H54 (cell line): ENCODE measurements around the gene DNAJB6.

ENCODE experiments used
- DNase-seq: peaks from one replicate; pipeline ENCODE4 v3.0.0; 2011; ENCODE audit warnings: low spot score, mixed read lengths; ENCODE audit not compliant: insufficient read length
- FAIRE-seq: peaks from 3 replicates; lab custom pipeline; 2011; peaks lifted over from hg19 to GRCh38; lab: Jason Lieb, UNC
- POLR2A ChIP-seq: IDR thresholded peaks from 2 replicates; pipeline ENCODE4 v1.6.1; 2011; ENCODE audit warnings: low read depth, mild to moderate bottlenecking, low read length

DNAJB6 gene

DNA sequence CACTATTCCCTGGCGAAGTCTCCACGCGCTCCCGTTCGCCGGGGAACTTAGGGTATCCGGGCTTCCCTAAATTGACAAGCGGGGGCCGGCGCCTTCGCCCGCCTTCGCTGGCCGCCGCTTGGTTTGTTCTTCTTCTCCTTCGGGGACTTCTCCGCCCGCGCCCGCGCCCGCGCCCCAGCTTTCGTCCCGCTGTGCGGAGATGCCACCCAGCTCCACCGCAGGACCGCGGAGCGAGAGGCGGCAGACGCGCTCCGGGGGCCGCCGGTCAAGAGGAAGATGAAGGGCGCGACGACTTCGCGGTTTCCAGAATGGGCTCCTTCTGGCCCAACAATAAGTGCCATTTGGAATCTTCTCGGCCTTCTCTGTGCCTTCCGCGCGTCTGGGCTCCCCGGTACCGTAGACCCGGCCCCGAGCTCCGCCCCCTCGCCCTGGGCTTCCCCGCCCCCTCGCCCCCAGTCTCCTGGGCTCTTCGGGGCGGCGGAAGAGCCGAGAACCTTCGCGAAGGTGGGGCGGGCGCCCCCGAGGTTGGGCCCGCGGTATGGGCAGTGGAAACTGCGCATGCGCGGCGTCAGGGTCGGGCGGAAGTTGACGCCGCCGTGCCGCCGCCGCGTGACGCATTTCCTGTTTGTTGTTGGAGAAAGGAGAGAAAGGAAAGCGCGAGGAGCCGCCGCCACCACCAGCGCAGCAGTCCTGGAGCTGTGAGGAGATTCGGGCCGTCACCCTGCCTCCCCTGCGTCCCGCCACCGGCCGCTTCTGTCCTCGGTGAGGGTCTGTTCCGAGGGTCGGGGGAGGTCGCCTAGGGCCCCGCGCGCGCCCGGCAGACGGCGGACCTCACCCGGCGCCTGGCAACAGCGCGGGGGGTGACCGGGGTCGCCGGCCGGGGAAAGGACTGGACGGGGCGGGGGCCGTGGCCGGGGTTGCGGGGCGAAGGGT is at the start of gene DNAJB6:
DNAJB6 (plus strand) TSS at position 622 of the 933 bp plus-strand sequence. CDS start 21,569 bp downstream, outside the sequence.
- peak; percentile 50; the same call in 1 of the 2 replicates for TF ChIP-seq POLR2A
- FAIRE-seq (no peak), DNase-seq (peak; percentile 81)

DNA sequence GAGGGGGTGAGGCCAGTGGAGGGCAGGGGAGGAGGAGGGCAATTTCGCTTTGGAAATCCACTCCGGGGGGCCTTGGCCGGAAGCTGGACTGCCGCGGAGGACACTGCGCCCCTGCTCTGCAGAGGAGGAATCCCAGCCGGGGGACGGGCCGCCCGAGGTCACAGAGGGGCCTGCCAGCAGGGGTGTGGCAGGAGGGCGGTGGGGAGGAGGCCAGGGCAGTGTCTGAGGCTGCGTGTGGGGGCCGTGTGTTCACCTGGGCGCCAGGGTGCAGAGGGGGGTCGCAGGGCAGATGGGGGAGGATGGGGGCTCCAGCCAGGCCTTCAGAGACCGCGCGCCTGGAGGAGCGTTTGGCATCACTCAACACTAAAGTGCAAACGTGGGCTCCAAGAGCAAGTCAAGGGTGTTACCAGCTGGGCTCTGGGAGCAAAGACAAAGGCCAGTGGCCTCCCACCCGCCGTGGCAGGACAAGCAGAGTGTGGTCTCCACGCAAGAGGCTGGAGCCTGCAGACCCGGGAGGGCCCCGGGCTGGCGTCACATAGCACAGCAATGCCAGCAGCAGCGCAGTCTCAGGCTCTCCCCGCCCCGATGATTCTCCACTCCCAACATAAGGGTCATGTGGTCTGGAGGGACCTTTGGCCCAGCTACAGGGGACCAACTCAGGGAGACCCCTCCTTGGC is 45.3 kb upstream of the DNAJB6 start:
- FAIRE-seq (no peak), DNase-seq (no peak)
- TF ChIP-seq POLR2A, result no peak

DNA sequence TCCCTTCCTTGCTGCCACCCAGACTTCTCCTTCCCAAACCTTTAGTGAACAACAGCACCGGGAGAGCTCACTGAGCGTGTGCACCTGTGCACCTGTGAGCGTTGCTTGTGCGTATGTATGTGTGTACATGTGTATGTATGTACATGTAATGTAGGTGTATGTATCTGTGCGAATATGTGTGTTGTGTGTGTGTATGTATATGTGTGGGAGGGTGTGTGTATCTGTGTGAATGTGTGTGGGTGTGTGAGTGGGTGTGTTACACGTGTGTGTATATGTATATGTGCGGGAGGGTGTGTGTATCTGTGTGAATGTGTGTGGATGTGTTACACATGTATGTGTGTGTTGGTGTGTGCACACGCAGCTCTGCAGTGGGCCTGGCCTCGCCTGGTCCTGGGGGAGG is 44.5 kb upstream of the DNAJB6 start:
- FAIRE-seq (no peak), DNase-seq (no peak)
- TF ChIP-seq POLR2A, result no peak

DNA sequence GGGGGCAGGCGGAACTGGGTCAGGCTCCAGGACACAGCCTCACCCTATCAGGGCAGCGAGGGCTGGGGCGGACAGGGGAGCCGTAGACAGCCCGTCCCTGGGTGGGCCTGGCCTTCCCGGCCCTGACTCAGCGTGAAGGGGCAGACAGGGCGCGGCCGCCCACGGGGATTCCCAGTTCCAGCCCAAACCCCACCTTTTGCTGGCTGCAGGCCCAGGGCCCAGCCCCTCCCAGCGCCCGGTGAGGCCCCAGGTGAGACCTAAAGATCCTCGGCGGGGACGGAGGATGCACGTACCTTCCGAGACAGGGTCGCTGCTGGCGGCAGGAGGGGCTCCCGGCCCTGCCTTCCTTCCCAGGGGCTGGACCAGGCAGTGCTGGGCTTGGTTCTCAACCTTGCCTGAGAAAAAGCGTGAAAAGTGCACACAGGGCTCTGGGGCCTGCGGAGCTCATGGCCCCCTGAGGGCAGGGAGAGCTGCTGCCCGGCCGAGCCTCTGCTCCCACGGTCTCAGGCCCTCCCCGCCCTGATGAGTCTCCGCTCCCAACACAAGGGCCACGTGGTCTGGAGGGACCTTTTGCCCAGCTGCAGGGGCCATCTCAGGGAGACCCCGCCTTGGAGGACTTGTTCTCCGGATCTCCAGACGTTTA is 43.9 kb upstream of the DNAJB6 start:
- no peak for FAIRE-seq
- DNase-seq, result no peak
- TF ChIP-seq POLR2A, result no peak

DNA sequence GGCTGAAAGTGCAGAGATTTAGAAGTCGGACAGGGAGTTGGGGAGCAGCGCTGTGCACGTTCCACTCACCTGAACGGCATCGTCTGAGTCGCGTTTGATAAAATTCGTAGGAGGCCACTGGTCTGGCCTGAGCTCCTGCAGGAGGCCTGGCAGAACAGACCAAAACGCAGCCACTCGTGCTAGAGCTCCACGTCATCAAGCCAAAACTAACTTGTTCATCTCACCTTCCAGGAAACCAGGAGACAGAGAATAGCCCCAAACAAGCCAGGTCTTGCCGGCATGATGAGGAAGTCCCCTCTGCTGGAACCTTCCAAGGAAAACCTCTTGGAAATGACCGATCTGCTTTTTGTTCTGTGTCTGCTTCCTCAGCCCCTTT is 43.4 kb upstream of the DNAJB6 start:
- FAIRE-seq (no peak), DNase-seq (no peak)
- TF ChIP-seq POLR2A, result no peak

GRCh38 chr7:157294773-157295172 is 42.0 kb upstream of the DNAJB6 start:
- no peak for TF ChIP-seq POLR2A
- DNase-seq, result no peak
- no peak for FAIRE-seq

- no peak for TF ChIP-seq POLR2A
- FAIRE-seq, result no peak
- no peak for DNase-seq
Measured at GRCh38 chr7:157295338-157295737, 41.5 kb upstream of the DNAJB6 start.

DNA sequence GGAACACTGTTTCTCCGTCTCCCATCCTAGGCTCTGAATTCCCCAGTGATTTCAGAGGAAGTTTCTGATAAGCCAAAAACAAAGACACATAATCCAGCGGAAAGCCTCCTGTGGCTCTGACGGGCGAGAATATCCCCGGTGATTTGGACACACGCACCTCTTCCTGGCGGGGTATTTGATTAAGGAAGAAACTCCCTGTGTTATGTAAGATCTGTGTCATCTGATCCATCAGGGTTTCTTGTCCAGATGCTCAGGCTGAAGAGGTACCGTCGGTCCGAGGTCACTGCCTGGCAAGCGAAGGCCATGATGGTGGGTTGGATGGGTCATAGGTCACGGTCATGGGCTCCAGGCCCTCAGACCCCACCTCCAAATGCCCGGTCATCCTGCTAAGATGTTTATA is 39.6 kb upstream of the DNAJB6 start:
- TF ChIP-seq POLR2A, result no peak
- no peak for FAIRE-seq

DNA sequence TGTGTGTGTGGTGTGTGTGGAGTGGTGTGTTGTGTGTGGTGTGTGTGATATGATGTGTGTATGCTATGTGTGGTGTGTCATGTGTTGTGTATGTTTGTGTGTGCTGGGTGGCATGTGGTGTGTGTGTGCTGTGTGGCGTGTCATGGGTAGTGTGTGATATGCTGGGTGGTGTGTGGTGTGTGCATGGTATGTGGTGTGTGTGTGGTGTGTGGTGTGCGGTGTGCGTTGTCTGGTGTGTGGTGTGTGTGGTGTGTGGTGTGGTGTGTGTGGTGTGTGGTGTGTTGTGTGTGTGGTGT is 37.5 kb upstream of the DNAJB6 start:
- FAIRE-seq, result no peak
- TF ChIP-seq POLR2A, result no peak
- no peak for DNase-seq

More for the DNA sequence above, 39.6 kb upstream of the DNAJB6 start:
- no peak for DNase-seq

- FAIRE-seq (no peak), DNase-seq (peak; percentile 77)
- TF ChIP-seq POLR2A, result no peak; the same call in 1 of the 2 replicates
Measured at GRCh38 chr7:157299613-157300368, 37.0 kb upstream of the DNAJB6 start.

DNA sequence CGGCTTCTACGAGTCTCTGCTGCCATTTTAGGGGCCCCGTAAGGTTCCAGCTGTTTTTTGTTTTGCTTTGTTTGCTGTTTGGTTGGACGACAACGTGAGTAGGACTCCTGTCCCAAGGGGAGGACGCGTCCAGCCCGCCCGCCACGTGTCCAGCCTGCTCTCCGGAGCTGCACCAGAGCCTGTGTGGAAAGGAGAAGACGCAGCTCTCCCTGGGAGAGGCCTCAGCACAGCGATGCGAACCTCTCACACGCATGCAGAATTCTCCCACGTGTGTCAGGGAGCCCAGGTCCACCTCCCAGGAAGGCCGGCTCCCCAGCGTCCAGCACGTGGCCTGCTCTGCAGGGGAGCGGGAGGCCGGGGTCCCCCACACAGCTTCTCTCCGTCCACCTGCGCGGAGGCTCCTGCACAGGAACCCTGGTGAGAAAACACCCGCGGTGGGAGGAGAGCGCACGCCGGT is 36.4 kb upstream of the DNAJB6 start:
- no peak for TF ChIP-seq POLR2A
- FAIRE-seq (no peak), DNase-seq (no peak)

DNA sequence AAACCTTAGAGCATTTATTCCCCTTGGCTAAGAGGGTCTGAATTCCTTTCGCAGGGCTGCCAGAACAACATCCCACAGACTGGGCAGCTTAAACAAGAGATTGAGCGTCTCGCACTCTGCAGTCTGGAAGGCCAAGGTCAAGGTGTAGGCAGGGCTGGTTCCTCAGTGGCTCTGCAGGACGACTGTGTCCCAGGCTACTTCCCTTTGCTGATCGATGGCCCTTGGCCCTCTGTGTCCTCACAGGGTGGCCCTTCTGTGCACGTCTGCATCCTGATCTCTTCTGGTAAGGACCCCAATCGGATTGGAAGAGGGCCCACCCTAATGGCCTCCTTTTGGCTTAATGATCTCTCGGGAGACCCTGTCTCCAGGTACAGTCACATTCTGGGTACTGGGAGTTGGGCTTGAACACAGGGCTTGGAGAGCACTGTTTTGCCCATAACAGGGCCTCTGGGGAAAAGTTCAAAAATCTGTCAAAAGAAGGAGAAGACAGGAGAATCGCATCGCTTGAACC is 35.1 kb upstream of the DNAJB6 start:
- FAIRE-seq (no peak), DNase-seq (no peak)

GRCh38 chr7:157306846-157307838 is 29.7 kb upstream of the DNAJB6 start:
- TF ChIP-seq POLR2A, result no peak
- DNase-seq, result no peak
- FAIRE-seq, result no peak

More for the DNA sequence above, 35.1 kb upstream of the DNAJB6 start:
- TF ChIP-seq POLR2A, result no peak
